Transverse colon (tissue), 4 donors: Measurements from ENCODE around the gene ZBTB7C. TPM values are rescaled to one million over a fixed set of nuclear protein-coding genes. Genes with fewer than 3 reads are reported as not detected.

Experiments
- DNase-seq: peaks from one replicate; pipeline ENCODE4 v3.0.0-alpha.2; 2019
- H3K27ac ChIP-seq, 4 donors: fragments of 200-600 bp; sonication (generic); 2 replicates each; pipeline ENCODE4 v1.5.1; 2016 to 2018; ENCODE audit warnings: inconsistent platforms in 4 of 4
- H3K27me3 ChIP-seq: fragments of 200-600 bp; sonication (generic); 2 replicates; pipeline ENCODE4 v1.5.1; 2017; ENCODE audit warnings: inconsistent platforms
- H3K36me3 ChIP-seq, 4 donors: fragments of 200-600 bp; sonication (generic); 2 replicates each; pipeline ENCODE4 v1.5.1; 2017 to 2019; ENCODE audit warnings: inconsistent platforms in 4 of 4
- H3K4me1 ChIP-seq, 4 donors: fragments of 200-600 bp; sonication (generic); 2 replicates each; pipeline ENCODE4 v1.5.1; 2017 to 2020; ENCODE audit warnings: inconsistent platforms in 4 of 4
- H3K4me3 ChIP-seq, 4 donors: fragments of 200-600 bp; sonication (generic); 1 replicate in 1 of 4; 2 replicates in 3 of 4; pipeline versions ENCODE4 v1.5.1 to v1.6.1; 2017 to 2019; ENCODE audit warnings: inconsistent platforms in 4 of 4
- H3K9me3 ChIP-seq, 2 donors: fragments of 200-600 bp; sonication (generic); 2 replicates each; pipeline ENCODE4 v1.5.1; 2017 to 2019; ENCODE audit warnings: inconsistent platforms in 2 of 2
- CTCF ChIP-seq, 5 experiments: fragments of 200-600 bp in 3 of 5; fragments of 450-650 bp in 2 of 5; sonication (generic) in 3 of 5; IDR thresholded peaks; 1 replicate in 2 of 5; 2 replicates in 3 of 5; pipeline ENCODE4 v1.5.1; 2016 to 2017; ENCODE audit warnings: antibody characterized with exemption in 5 of 5, inconsistent platforms in 3 of 5, mild to moderate bottlenecking in 2 of 5, moderate library complexity in 1 of 5
- EP300 ChIP-seq: sonication (generic); formaldehyde crosslinking; IDR thresholded peaks from one replicate; pipeline ENCODE4 v1.6.1; 2017; ENCODE audit warnings: antibody characterized with exemption, low read depth
- POLR2A ChIP-seq: fragments of 450-650 bp; IDR thresholded peaks from one replicate; pipeline ENCODE4 v1.6.1; 2016; ENCODE audit warnings: antibody characterized with exemption, mild to moderate bottlenecking, moderate library complexity
- POLR2AphosphoS5 ChIP-seq, 3 donors: sonication (generic); formaldehyde crosslinking; IDR thresholded peaks; one replicate each; pipeline ENCODE4 v1.6.1; 2016; ENCODE audit warnings: antibody characterized with exemption in 3 of 3
- WGBS, 2 donors: methylation state at CpG; one replicate each; pipeline ENCODE4 v1.1.5; 2018; ENCODE audit warnings: low coverage in 1 of 2; 5-methylcytosine and 5-hydroxymethylcytosine counted together
- in situ Hi-C, 4 donors: fragments of 200-750 bp; cut with MboI; loops; one replicate each; pipeline versions ENCODE4 v1.15.0 to v1.15.1; 2017; ENCODE audit warnings: low sequenced_read_pairs in 3 of 4, low pct_ligation_motif_present in 1 of 4, low pct_unique_long_range_greater_than_20kb in 1 of 4
- intact Hi-C: fragments of 100-400 bp; cut with DNase I; formaldehyde crosslinking; loops from one replicate; pipeline ENCODE4 v1.15.1; 2023; ENCODE audit warnings: low total_unique reads
- total RNA-seq, 4 donors: library from RNA; depleted of rRNA; stranded (reverse); fragments of >200 nt; gene quantifications; one replicate each; pipeline ENCODE4 v1.1.0, GENCODE V29; 2016

Gene ZBTB7C
- total RNA-seq, 4 donors from 2014 or later: 38.4 to 81.2 (median 47.5) TPM

- Histone ChIP-seq H3K27ac (no peak overlapping the region), H3K36me3 (no peaks in the 10 kb centered on the region), H3K4me1 (peaks cover 0 to 12% (median 5%) of the 10 kb centered on the region in 4 donors), H3K4me3 (no peak overlapping the region), H3K9me3 (no peaks in the 10 kb centered on the region), H3K27me3 (no peaks in the 10 kb centered on the region)
- WGBS, 2 donors: 10 to 16% methylated on average over 3 of the region's 3 CpGs
- no peak for TF ChIP-seq POLR2AphosphoS5 (IDR thresholded peaks at IDR 0.05)
- TF ChIP-seq CTCF (IDR thresholded peaks at IDR 0.05): no peak
- no peak for TF ChIP-seq POLR2A
- TF ChIP-seq EP300: no peak
- in situ Hi-C loops: no loop called here
- intact Hi-C loops: no loop called here
- DNase-seq: no peak
Measured at GRCh38 chr18:48199399-48199798, 209.8 kb downstream of the ZBTB7C start.

- no peak overlapping the region for H3K4me3 ChIP-seq
- no peaks in the 10 kb centered on the region for H3K36me3 ChIP-seq
- H3K27me3 ChIP-seq: no peaks in the 10 kb centered on the region
- in situ Hi-C loops (no loop called here), intact Hi-C loops (no loop called here)
- 36 to 44% methylated on average over 2 of the region's 2 CpGs for WGBS, 2 donors
- peaks cover 0 to 12% (median 5%) of the 10 kb centered on the region in 4 donors for H3K4me1 ChIP-seq
- no peak overlapping the region for H3K27ac ChIP-seq
- TF ChIP-seq POLR2AphosphoS5 (IDR thresholded peaks at IDR 0.05) (no peak), CTCF (IDR thresholded peaks at IDR 0.05) (no peak), EP300 (no peak), POLR2A (no peak)
- DNase-seq: no peak
- no peaks in the 10 kb centered on the region for H3K9me3 ChIP-seq
Measured at GRCh38 chr18:48197819-48198218, 211.4 kb downstream of the ZBTB7C start.

DNA sequence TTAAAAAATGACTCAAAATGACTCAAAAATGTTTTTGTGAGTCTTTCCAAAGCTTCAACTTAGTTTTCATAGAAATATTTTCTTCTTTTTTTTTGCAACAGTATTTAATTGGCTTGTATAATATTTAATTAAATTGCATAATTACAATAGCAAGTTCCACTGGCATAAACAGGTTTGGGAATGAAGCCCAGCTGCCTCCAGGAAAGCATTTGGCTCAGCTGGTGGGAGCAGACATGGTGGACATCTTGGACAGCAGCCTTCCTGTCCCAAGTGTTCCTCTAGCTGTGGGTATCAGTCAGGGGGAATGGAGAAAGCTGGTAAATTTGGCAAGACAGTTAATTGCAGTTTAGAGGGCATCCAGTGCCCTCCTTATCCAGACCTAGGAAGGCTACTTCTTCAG is 213.4 kb downstream of the ZBTB7C start:
- Histone ChIP-seq H3K27ac (no peak overlapping the region), H3K4me1 (peaks cover 0 to 12% (median 5%) of the 10 kb centered on the region in 4 donors), H3K36me3 (no peaks in the 10 kb centered on the region), H3K27me3 (no peaks in the 10 kb centered on the region), H3K9me3 (no peaks in the 10 kb centered on the region), H3K4me3 (no peak overlapping the region)
- intact Hi-C loops: no loop called here
- TF ChIP-seq EP300: no peak
- no peak for TF ChIP-seq CTCF (IDR thresholded peaks at IDR 0.05)
- TF ChIP-seq POLR2A: no peak
- TF ChIP-seq POLR2AphosphoS5 (IDR thresholded peaks at IDR 0.05): no peak
- in situ Hi-C loops: no loop called here
- no peak for DNase-seq

GRCh38 chr18:48194591-48195181 is 214.5 kb downstream of the ZBTB7C start:
- Histone ChIP-seq H3K27me3 (no peaks in the 10 kb centered on the region), H3K4me1 (peaks cover 0 to 10% (median 4%) of the 10 kb centered on the region in 4 donors), H3K27ac (no peak overlapping the region), H3K36me3 (no peaks in the 10 kb centered on the region), H3K9me3 (no peaks in the 10 kb centered on the region), H3K4me3 (no peak overlapping the region)
- in situ Hi-C loops (no loop called here), intact Hi-C loops (no loop called here)
- DNase-seq: no peak
- no peak for TF ChIP-seq POLR2A
- no peak for TF ChIP-seq EP300
- no peak for TF ChIP-seq CTCF (IDR thresholded peaks at IDR 0.05)
- TF ChIP-seq POLR2AphosphoS5 (IDR thresholded peaks at IDR 0.05): no peak
- WGBS, 2 donors: 77 to 100% methylated on average over 1 to 4 of the region's 4 CpGs
